Measurements from ENCODE around the gene ROBO3.

- TF ChIP-seq CTCF (IDR thresholded peaks at IDR 0.05): no peak
- TF ChIP-seq EZH2 (IDR thresholded peaks at IDR 0.05; ENCODE audit: borderline replicate concordance, insufficient read depth, low read depth, low read length, poor library complexity, severe bottlenecking): no peak
These were observed 21.7 kb upstream of the ROBO3 start for GRCh38 chr11:124843616-124843910.
